ENCODE results near the gene BARD1. TPM values are rescaled to one million over a fixed set of nuclear protein-coding genes. Genes with fewer than 3 reads are reported as not detected.

Gene BARD1
- total and polyA plus RNA-seq, 10 donors: 2.4 to 18.0 (median 13.9) TPM

DNA sequence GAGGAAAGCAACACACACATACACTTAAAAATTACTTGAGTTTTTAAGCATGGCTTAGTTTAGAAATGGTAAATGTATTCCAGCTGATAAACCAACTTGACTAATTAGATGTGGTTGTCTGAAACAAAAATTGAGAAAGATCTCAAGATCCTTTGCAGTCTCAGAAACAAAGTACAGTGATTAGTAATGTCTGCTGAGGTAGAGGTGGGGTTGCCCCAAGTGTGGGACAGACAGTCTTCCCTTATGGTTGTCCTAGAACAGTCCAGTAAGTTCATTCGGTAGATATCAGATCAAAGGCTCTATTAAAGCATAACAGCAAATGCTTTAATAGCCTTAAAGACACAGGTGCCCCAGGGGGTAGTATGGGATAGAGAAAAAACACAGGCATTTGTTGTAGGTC lies 94.5 kb downstream of the BARD1 start:
- DNase-seq: no peak
- H3K27me3 ChIP-seq (replicated peaks in 1 of 7): no peaks in the 10 kb centered on the region
- H3K4me1 ChIP-seq: no peaks in the 10 kb centered on the region
- no peak overlapping the region for H3K27ac ChIP-seq
- WGBS, 5 donors: 0 to 60% (median 0%) methylated on average over 1 of the region's 1 CpG
- H3K9me3 ChIP-seq: peaks cover 0 to 6% (median 0%) of the 10 kb centered on the region in 8 donors
- peaks cover 0 to 17% (median 0%) of the 10 kb centered on the region in 6 donors for H3K36me3 ChIP-seq
- no peak overlapping the region for H3K4me3 ChIP-seq
- TF ChIP-seq POLR2A (IDR thresholded peaks at IDR 0.05): no peak
- no peak for TF ChIP-seq CTCF (IDR thresholded peaks at IDR 0.05 in 8 of 11, conservative IDR thresholded peaks at IDR 0.05 in 3 of 11)
- no peak for TF ChIP-seq POLR2AphosphoS5 (IDR thresholded peaks at IDR 0.05)
- intact Hi-C loops (cut with DNase I; ENCODE audit: low total_unique reads): no loop called here

GRCh38 chr2:214713080-214713830 lies 96.2 kb downstream of the BARD1 start:
- DNase-seq: no peak
- Histone ChIP-seq H3K4me1 (no peaks in the 10 kb centered on the region), H3K4me3 (no peak overlapping the region), H3K27me3 (replicated peaks in 1 of 7) (no peaks in the 10 kb centered on the region), H3K27ac (no peak overlapping the region), H3K9me3 (peaks cover 0 to 6% (median 0%) of the 10 kb centered on the region in 8 donors), H3K36me3 (peaks cover 0 to 14% (median 0%) of the 10 kb centered on the region in 6 donors)
- intact Hi-C loops (cut with DNase I; ENCODE audit: low total_unique reads): no loop called here
- WGBS, 5 donors: 66 to 74% (median 70%) methylated on average over 8 of the region's 8 CpGs
- no peak for TF ChIP-seq POLR2A (IDR thresholded peaks at IDR 0.05)
- TF ChIP-seq POLR2AphosphoS5 (IDR thresholded peaks at IDR 0.05): no peak
- TF ChIP-seq CTCF (IDR thresholded peaks at IDR 0.05 in 8 of 11, conservative IDR thresholded peaks at IDR 0.05 in 3 of 11): no peak

DNA sequence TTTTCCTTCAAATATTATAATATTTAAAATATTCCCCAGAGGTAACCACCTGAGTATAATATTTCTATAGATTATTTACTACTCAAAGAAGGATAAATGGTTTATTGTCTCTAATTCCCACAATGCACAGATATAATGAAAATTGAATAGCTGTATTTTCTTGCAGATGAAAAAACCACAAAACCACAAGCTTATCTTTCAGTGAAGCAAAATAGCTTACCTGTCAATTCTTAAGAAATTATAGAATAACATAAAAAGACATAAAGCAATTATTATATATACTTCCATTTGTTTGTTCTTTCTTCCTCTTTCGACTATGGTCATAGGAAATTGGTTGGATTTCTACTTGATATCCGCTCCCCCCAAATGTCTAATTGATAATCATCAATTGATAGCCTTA lies 98.8 kb downstream of the BARD1 start:
- Histone ChIP-seq H3K4me1 (no peaks in the 10 kb centered on the region), H3K4me3 (no peak overlapping the region), H3K27me3 (replicated peaks in 1 of 7) (no peaks in the 10 kb centered on the region), H3K36me3 (no peaks in the 10 kb centered on the region), H3K27ac (no peak overlapping the region), H3K9me3 (no peaks in the 10 kb centered on the region)
- WGBS, 5 donors: 90 to 92% (median 91%) methylated on average over 2 of the region's 2 CpGs
- intact Hi-C loops (cut with DNase I; ENCODE audit: low total_unique reads): no loop called here
- TF ChIP-seq POLR2A (IDR thresholded peaks at IDR 0.05): no peak
- no peak for TF ChIP-seq CTCF (IDR thresholded peaks at IDR 0.05 in 8 of 11, conservative IDR thresholded peaks at IDR 0.05 in 3 of 11)
- TF ChIP-seq POLR2AphosphoS5 (IDR thresholded peaks at IDR 0.05): no peak
- DNase-seq: no peak

DNA sequence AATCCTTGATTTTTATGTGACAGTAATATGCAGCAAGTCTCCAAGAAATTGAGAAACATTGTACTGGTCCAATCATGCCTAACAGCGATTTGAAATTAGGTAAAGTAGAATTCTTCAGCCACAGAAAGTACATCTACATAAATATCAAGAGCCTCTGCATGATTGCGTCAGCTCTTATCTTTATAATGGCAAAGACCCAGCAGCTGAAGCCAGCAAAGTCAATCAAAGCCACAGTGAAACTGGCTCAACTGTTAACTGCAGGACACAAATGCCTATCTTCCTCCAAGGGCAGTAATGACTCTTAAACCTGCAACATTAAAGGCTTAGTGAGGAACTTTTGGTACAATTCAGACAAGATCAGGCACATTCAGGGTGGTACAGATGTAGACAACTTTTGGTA lies 102.5 kb downstream of the BARD1 start:
- Histone ChIP-seq H3K4me3 (no peak overlapping the region), H3K9me3 (peaks cover 0 to 2% (median 0%) of the 10 kb centered on the region in 8 donors), H3K36me3 (no peaks in the 10 kb centered on the region), H3K27me3 (replicated peaks in 1 of 7) (no peaks in the 10 kb centered on the region), H3K27ac (no peak overlapping the region), H3K4me1 (no peaks in the 10 kb centered on the region)
- intact Hi-C loops (cut with DNase I; ENCODE audit: low total_unique reads): no loop called here
- WGBS, 5 donors: 64 to 72% (median 66%) methylated on average over 2 of the region's 2 CpGs
- no peak for DNase-seq
- TF ChIP-seq CTCF (IDR thresholded peaks at IDR 0.05 in 8 of 11, conservative IDR thresholded peaks at IDR 0.05 in 3 of 11): no peak
- no peak for TF ChIP-seq POLR2AphosphoS5 (IDR thresholded peaks at IDR 0.05)
- no peak for TF ChIP-seq POLR2A (IDR thresholded peaks at IDR 0.05)
